NCI-H345 (cell line): ENCODE results near the gene HOXD13.

Experiments used
- DNase-seq: peaks from one replicate; lab custom pipeline; 2025; lab: John Stamatoyannopoulos, UW

Gene HOXD13

GRCh38 chr2:176094349-176094748, 1.8 kb downstream of the HOXD13 start:
- no peak for DNase-seq

- DNase-seq: no peak
These were observed 2.9 kb downstream of the HOXD13 start for GRCh38 chr2:176095421-176095820.

GRCh38 chr2:176096243-176096985, 3.9 kb downstream of the HOXD13 start:
- DNase-seq: no peak

- DNase-seq: peak; percentile 86
These were observed 4.7 kb downstream of the HOXD13 start for GRCh38 chr2:176096986-176097819.

GRCh38 chr2:176097820-176098365, 5.4 kb downstream of the HOXD13 start:
- DNase-seq: no peak

- no peak for DNase-seq
These were observed 6.0 kb downstream of the HOXD13 start for GRCh38 chr2:176098366-176099158.

GRCh38 chr2:176099159-176099727, 6.7 kb downstream of the HOXD13 start:
- no peak for DNase-seq

- DNase-seq: no peak
These were observed 7.4 kb downstream of the HOXD13 start, which contains the start of gene HOXD12 for GRCh38 chr2:176099728-176100546. HOXD12 (plus strand) TSS chr2:176099795; CDS start chr2:176099802, 7 bp downstream.

GRCh38 chr2:176100547-176101140, 8.1 kb downstream of the HOXD13 start:
- no peak for DNase-seq

GRCh38 chr2:176101216-176101830, 8.8 kb downstream of the HOXD13 start:
- no peak for DNase-seq

- DNase-seq: no peak
These were observed 9.3 kb downstream of the HOXD13 start for GRCh38 chr2:176101842-176102241.

GRCh38 chr2:176102309-176102866, 9.9 kb downstream of the HOXD13 start:
- DNase-seq: no peak

- no peak for DNase-seq
These were observed 10.7 kb downstream of the HOXD13 start for GRCh38 chr2:176103194-176103593.

- no peak for DNase-seq
These were observed 11.3 kb downstream of the HOXD13 start for GRCh38 chr2:176103742-176104315.

- no peak for DNase-seq
These were observed 12.0 kb downstream of the HOXD13 start for GRCh38 chr2:176104316-176105077.

GRCh38 chr2:176105078-176105729, 12.7 kb downstream of the HOXD13 start:
- no peak for DNase-seq

GRCh38 chr2:176105730-176106580, 13.4 kb downstream of the HOXD13 start:
- no peak for DNase-seq
